Measurements from ENCODE around the gene RBM8A.

Gene RBM8A

GRCh38 chr1:145956361-145956760, 29.1 kb upstream of the RBM8A start:
- CTCF ChIA-PET, result interaction anchor here (1.6 to 3.6 kb wide), 2 partner anchors 29 to 65 kb away, joined by 4 to 15 read pairs; partner anchors contain the start of gene RBM8A
- POLR2A ChIA-PET, result no interaction called here
- no peak overlapping the region for H3K27ac ChIP-seq (ENCODE audit: extremely low read depth, low read depth, low read length)
- H3K36me3 ChIP-seq (ENCODE audit: control insufficient read depth in 2 of 2, insufficient read depth in 1 of 2, low read length in 2 of 2), result no peaks in the 10 kb centered on the region
- no peaks in the 10 kb centered on the region for H3K9me3 ChIP-seq (ENCODE audit: control insufficient read depth, insufficient read depth, low read depth, low read length)
- TF ChIP-seq PRDM1 (tag by site-specific recombination; IDR thresholded peaks at IDR 0.05) (peak; percentile 71), ZNF701 (tag by site-specific recombination; IDR thresholded peaks at IDR 0.05) (no peak)
- H3K4me1 ChIP-seq (ENCODE audit: control insufficient read depth, insufficient read depth, low read length), result peaks cover 5% of the 10 kb centered on the region
- H3K4me3 ChIP-seq (ENCODE audit: low read depth, low read length), result no peak overlapping the region

DNA sequence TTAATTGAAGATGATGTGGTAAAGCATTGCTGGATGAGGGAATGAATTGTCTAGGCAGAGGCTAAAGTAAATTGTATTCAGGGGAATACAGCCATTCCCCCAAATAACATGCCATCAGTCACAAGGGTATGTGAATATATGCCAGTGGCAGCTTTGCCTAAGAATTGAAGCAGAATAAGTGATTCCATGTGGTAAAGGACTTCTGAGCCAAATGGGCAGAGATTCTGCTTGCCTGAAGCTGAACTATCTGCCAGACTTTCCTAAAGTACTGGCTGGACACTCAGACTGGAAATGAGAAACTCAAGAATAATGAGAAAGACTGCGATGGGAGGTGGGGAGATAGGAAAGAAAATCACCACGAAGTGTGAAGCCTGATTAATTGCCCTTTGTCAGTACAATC, 28.2 kb upstream of the RBM8A start:
- Histone ChIP-seq H3K4me3 (ENCODE audit: low read depth, low read length) (no peak overlapping the region), H3K36me3 (ENCODE audit: control insufficient read depth in 2 of 2, insufficient read depth in 1 of 2, low read length in 2 of 2) (no peaks in the 10 kb centered on the region), H3K4me1 (ENCODE audit: control insufficient read depth, insufficient read depth, low read length) (peaks cover 3% of the 10 kb centered on the region; the same call in 1 of the 2 replicates), H3K9me3 (ENCODE audit: control insufficient read depth, insufficient read depth, low read depth, low read length) (no peaks in the 10 kb centered on the region), H3K27ac (ENCODE audit: extremely low read depth, low read depth, low read length) (no peak overlapping the region)
- ChIA-PET CTCF (interaction anchor here (1.6 kb wide), 1 partner anchor 8 kb away, joined by 6 read pairs; the partner anchor contains the start of genes ANKRD34A and POLR3GL), POLR2A (interaction anchor here (0.6 to 1.1 kb wide), 2 partner anchors 9 to 15 kb away, joined by 3 to 6 read pairs; partner anchors contain the start of genes ANKRD34A and POLR3GL)
- no peak for TF ChIP-seq ZNF133 (tag by site-specific recombination; IDR thresholded peaks at IDR 0.05)

- ChIA-PET CTCF (interaction anchor here (1.0 kb wide), 1 partner anchor 43 kb away, joined by 5 read pairs; no protein-coding TSS in a partner anchor), POLR2A (interaction anchor here (0.6 to 0.7 kb wide), 3 partner anchors 26 to 95 kb away, joined by 3 read pairs; partner anchors contain the start of genes PIAS3 and RBM8A)
- no peak overlapping the region for H3K4me3 ChIP-seq (ENCODE audit: low read depth, low read length)
- no peaks in the 10 kb centered on the region for H3K9me3 ChIP-seq (ENCODE audit: control insufficient read depth, insufficient read depth, low read depth, low read length)
- no peaks in the 10 kb centered on the region for H3K36me3 ChIP-seq (ENCODE audit: control insufficient read depth in 2 of 2, insufficient read depth in 1 of 2, low read length in 2 of 2)
- no peak overlapping the region for H3K27ac ChIP-seq (ENCODE audit: extremely low read depth, low read depth, low read length)
- TF ChIP-seq ZNF169 (tag by site-specific recombination; IDR thresholded peaks at IDR 0.05), result no peak
- no peak for TF ChIP-seq PRDM4 (tag by site-specific recombination; IDR thresholded peaks at IDR 0.05)
- no peak for TF ChIP-seq KLF8 (tag by site-specific recombination; IDR thresholded peaks at IDR 0.05)
- no peak for TF ChIP-seq OVOL3 (tag by site-specific recombination; IDR thresholded peaks at IDR 0.05)
- TF ChIP-seq, protein P1, sequence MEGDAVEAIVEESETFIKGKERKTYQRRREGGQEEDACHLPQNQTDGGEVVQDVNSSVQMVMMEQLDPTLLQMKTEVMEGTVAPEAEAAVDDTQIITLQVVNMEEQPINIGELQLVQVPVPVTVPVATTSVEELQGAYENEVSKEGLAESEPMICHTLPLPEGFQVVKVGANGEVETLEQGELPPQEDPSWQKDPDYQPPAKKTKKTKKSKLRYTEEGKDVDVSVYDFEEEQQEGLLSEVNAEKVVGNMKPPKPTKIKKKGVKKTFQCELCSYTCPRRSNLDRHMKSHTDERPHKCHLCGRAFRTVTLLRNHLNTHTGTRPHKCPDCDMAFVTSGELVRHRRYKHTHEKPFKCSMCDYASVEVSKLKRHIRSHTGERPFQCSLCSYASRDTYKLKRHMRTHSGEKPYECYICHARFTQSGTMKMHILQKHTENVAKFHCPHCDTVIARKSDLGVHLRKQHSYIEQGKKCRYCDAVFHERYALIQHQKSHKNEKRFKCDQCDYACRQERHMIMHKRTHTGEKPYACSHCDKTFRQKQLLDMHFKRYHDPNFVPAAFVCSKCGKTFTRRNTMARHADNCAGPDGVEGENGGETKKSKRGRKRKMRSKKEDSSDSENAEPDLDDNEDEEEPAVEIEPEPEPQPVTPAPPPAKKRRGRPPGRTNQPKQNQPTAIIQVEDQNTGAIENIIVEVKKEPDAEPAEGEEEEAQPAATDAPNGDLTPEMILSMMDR (tag by site-specific recombination; IDR thresholded peaks at IDR 0.05), result no peak
- TF ChIP-seq IKZF3 (tag by site-specific recombination; IDR thresholded peaks at IDR 0.05), result no peak
- TF ChIP-seq ZNF223 (tag by site-specific recombination; IDR thresholded peaks at IDR 0.05), result no peak
- no peak for TF ChIP-seq ELK4 (IDR thresholded peaks at IDR 0.05; ENCODE audit: borderline replicate concordance, low read depth, low read length)
- TF ChIP-seq, protein P2, sequence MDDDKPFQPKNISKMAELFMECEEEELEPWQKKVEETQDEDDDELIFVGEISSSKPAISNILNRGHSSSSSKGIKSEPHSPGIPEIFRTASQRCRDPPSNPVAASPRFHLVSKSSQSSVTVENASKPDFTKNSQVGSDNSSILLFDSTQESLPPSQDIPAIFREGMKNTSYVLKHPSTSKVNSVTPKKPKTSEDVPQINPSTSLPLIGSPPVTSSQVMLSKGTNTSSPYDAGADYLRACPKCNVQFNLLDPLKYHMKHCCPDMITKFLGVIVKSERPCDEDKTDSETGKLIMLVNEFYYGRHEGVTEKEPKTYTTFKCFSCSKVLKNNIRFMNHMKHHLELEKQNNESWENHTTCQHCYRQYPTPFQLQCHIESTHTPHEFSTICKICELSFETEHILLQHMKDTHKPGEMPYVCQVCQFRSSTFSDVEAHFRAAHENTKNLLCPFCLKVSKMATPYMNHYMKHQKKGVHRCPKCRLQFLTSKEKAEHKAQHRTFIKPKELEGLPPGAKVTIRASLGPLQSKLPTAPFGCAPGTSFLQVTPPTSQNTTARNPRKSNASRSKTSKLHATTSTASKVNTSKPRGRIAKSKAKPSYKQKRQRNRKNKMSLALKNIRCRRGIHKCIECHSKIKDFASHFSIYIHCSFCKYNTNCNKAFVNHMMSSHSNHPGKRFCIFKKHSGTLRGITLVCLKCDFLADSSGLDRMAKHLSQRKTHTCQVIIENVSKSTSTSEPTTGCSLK (tag by site-specific recombination; IDR thresholded peaks at IDR 0.05), result no peak
- TF ChIP-seq BCL6B (tag by site-specific recombination; IDR thresholded peaks at IDR 0.05), result no peak
- TF ChIP-seq, protein P3, sequence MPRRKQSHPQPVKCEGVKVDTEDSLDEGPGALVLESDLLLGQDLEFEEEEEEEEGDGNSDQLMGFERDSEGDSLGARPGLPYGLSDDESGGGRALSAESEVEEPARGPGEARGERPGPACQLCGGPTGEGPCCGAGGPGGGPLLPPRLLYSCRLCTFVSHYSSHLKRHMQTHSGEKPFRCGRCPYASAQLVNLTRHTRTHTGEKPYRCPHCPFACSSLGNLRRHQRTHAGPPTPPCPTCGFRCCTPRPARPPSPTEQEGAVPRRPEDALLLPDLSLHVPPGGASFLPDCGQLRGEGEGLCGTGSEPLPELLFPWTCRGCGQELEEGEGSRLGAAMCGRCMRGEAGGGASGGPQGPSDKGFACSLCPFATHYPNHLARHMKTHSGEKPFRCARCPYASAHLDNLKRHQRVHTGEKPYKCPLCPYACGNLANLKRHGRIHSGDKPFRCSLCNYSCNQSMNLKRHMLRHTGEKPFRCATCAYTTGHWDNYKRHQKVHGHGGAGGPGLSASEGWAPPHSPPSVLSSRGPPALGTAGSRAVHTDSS (tag by site-specific recombination; IDR thresholded peaks at IDR 0.05), result no peak
- TF ChIP-seq ZNF19 (tag by site-specific recombination; IDR thresholded peaks at IDR 0.05; ENCODE audit: low read depth), result no peak
- H3K4me1 ChIP-seq (ENCODE audit: control insufficient read depth, insufficient read depth, low read length), result peaks cover 3% of the 10 kb centered on the region; the same call in 1 of the 2 replicates
Measured at GRCh38 chr1:145953861-145954260, 26.6 kb upstream of the RBM8A start.
